GF-D8 (cell line): Measurements from ENCODE around the gene SLC52A1.
A peak's percentile ranks its signal among the peaks of the same experiment; 100 is the strongest.

Experiments used
- DNase-seq: peaks from one replicate; lab custom pipeline; 2025; lab: John Stamatoyannopoulos, UW

The SLC52A1 gene

DNA sequence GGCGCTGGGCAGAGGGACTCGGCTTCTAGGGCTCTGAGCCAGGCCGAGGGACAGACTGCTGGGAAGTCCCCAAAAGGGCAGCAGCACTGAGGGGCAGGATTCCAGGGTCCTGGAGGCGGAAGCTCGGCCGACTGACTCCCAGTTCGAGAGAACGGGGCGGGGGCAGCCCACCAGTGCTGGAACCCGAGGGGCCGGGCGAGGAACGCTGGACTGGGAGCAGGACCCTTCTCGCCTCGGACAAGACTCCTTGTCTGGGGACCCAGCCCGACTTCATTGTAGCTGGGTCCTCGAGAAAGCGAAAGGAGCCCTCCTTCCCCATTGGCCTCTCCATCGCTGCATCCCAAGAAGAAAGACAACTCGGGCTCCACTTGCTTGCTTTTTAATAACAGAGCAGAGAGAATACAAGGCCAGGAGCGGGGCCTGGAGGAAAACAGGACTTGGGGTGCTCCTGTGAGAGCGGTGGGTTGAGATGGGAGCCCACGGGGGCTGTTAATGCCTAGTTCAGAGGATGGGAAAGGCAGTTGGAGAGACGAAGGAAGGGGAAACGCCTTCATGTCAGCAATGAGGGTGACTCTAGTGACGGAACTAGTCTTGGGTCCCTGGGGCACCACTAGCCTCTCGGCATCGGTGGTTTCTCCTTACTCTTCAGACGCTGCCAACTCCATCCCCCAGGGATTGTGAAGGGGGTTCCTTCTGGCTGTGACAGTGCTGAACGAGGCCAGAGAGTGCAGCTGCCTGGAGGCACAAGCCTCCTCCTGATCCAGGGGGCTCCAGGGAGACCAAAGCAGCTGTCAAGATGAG is 47.3 kb downstream of the SLC52A1 start:
- no peak for DNase-seq

DNA sequence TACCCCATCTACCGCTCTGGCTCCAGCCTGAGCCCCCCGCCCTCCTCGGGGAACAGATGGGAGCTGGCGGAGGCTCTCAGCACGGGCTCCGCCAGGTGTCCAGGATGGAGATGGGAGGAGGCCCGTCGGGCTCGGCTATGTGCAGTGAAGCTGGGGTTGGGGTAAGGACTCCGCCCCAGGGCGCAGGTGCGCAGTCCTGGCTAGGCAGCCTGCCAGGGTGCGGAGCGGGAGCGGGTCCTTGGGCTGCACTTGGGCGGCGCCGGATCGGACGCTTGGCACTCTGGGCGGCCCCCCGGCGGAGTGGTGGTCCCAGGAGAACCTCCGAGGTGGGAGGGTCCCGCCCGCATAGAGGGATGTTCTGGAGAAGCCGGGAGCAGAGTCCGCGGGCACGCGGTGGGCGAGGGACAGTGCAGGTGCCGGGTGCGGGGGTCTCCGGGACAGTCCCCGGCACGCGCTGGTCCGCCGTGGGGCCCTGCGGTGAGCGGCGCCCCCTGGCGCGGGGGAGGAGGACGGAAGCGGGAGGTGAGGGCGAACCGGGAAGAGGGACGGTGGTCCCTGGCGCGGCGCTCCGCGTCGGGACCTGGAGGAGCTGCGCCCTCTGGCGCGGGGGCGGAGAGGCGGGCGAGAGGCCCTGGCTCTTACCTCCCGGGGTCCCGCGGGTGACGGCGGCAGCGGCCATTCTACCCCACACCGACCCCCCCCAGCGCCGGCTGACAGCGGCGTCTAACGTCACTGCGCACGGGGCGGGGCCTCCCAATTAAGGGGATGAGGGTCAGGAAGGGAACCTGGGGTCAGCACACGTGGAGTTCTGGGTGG is 48.1 kb downstream of the SLC52A1 start, which contains the start of gene CAMTA2:
Gene CAMTA2 (minus strand): TSS at position 725 of the 816 bp plus-strand sequence. CDS start 1,453 bp downstream, outside the sequence.
- DNase-seq, result peak; percentile 30

DNA sequence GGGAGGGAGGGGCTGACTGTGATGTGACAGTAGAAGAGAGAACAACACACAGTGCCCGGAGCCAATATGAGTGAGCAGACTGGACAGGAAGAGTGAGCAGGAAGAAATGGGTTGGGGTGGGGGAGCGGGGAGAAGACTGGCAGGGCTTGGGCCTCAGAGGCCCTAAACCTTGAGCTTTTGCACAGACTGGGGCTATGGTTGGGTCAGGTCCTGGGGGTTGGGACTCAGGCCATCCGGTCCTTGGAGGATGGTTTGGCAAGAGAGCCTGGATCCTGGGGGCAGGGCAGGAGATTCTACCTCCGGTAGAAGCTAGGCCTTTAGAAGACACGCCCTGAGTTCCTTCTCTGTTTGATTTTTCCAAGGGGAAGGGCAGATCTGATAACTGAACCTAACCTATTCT is 48.8 kb downstream of the SLC52A1 start:
- DNase-seq, result no peak
